ENCODE results near the gene AMER2. TPM values are rescaled to one million over a fixed set of nuclear protein-coding genes. Genes with fewer than 3 reads are reported as not detected.

The AMER2 gene
- polyA plus RNA-seq, 3 donors, result not detected

- Mint-ChIP-seq H3K4me3 (no peak overlapping the region), H3K27me3 (ENCODE audit: low read depth in 3 of 3) (peaks cover 44 to 66% (median 51%) of the 10 kb centered on the region in 3 donors), H3K4me1 (peaks cover under 1% of the 10 kb centered on the region), H3K36me3 (no peaks in the 10 kb centered on the region), H3K9me3 (peaks cover 2 to 19% (median 15%) of the 10 kb centered on the region in 7 donors), H3K27ac (no peak overlapping the region)
- no peaks in the 10 kb centered on the region for H3K36me3 ChIP-seq (replicated peaks in 1 of 2; ENCODE audit: control insufficient read depth in 1 of 2, insufficient read depth in 2 of 2, low read length in 2 of 2)
- no peaks in the 10 kb centered on the region for H3K4me1 ChIP-seq (ENCODE audit: control insufficient read depth in 1 of 2, insufficient read depth in 2 of 2, low read length in 2 of 2)
- 33% methylated on average over 1 of the region's 1 CpG for WGBS (ENCODE audit: insufficient coverage)
- intact Hi-C loops (cut with micrococcal nuclease), result no loop called here
- H3K4me2 ChIP-seq (replicated peaks; ENCODE audit: extremely low read depth, low read length, poor library complexity, severe bottlenecking), result no peak overlapping the region
- H4K20me1 ChIP-seq (ENCODE audit: insufficient read depth, low read length), result no peaks in the 10 kb centered on the region
- H3K79me2 ChIP-seq (ENCODE audit: insufficient read depth, low read length), result no peaks in the 10 kb centered on the region
- no peak overlapping the region for H3K4me3 ChIP-seq (replicated peaks in 1 of 3; ENCODE audit: low read depth in 2 of 3, low read length in 3 of 3)
- H3K27ac ChIP-seq (ENCODE audit: low read depth in 1 of 2, low read length in 2 of 2), result no peak overlapping the region
- no peak for DNase-seq
- H3K27me3 ChIP-seq (ENCODE audit: control insufficient read depth in 2 of 2, insufficient read depth in 2 of 2, low read length in 2 of 2), result peaks cover 48 to 51% of the 10 kb centered on the region in 2 donors
- peaks cover 0 to 19% of the 10 kb centered on the region in 2 donors for H3K9me3 ChIP-seq (replicated peaks in 1 of 2; ENCODE audit: control insufficient read depth in 1 of 2, insufficient read depth in 1 of 2, low read length in 2 of 2)
- no peak overlapping the region for H2AFZ ChIP-seq (ENCODE audit: insufficient read depth, low read depth, low read length, poor library complexity, severe bottlenecking)
- no peak overlapping the region for H3K9ac ChIP-seq (ENCODE audit: insufficient read depth, low read length, poor library complexity, severe bottlenecking)
- TF ChIP-seq CTCF (IDR thresholded peaks at IDR 0.05), result no peak
These were observed 4.9 kb upstream of the AMER2 start for GRCh38 chr13:25177012-25177411.

GRCh38 chr13:25175431-25175830, 3.3 kb upstream of the AMER2 start:
- Histone ChIP-seq H3K4me1 (ENCODE audit: control insufficient read depth in 1 of 2, insufficient read depth in 2 of 2, low read length in 2 of 2) (peaks cover 0 to 3% of the 10 kb centered on the region in 2 donors), H4K20me1 (ENCODE audit: insufficient read depth, low read length) (no peaks in the 10 kb centered on the region), H3K9me3 (replicated peaks in 1 of 2; ENCODE audit: control insufficient read depth in 1 of 2, insufficient read depth in 1 of 2, low read length in 2 of 2) (peaks cover 0 to 22% of the 10 kb centered on the region in 2 donors), H3K4me2 (replicated peaks; ENCODE audit: extremely low read depth, low read length, poor library complexity, severe bottlenecking) (no peak overlapping the region), H3K27ac (ENCODE audit: low read depth in 1 of 2, low read length in 2 of 2) (no peak overlapping the region), H3K27me3 (ENCODE audit: control insufficient read depth in 2 of 2, insufficient read depth in 2 of 2, low read length in 2 of 2) (peaks cover 51 to 57% of the 10 kb centered on the region in 2 donors), H3K36me3 (replicated peaks in 1 of 2; ENCODE audit: control insufficient read depth in 1 of 2, insufficient read depth in 2 of 2, low read length in 2 of 2) (no peaks in the 10 kb centered on the region), H3K9ac (ENCODE audit: insufficient read depth, low read length, poor library complexity, severe bottlenecking) (no peak overlapping the region), H3K79me2 (ENCODE audit: insufficient read depth, low read length) (no peaks in the 10 kb centered on the region), H3K4me3 (replicated peaks in 1 of 3; ENCODE audit: low read depth in 2 of 3, low read length in 3 of 3) (no peak overlapping the region), H2AFZ (ENCODE audit: insufficient read depth, low read depth, low read length, poor library complexity, severe bottlenecking) (no peak overlapping the region)
- Mint-ChIP-seq H3K36me3 (peaks cover 0 to 6% of the 10 kb centered on the region in 2 donors), H3K4me1 (peaks cover 10% of the 10 kb centered on the region), H3K27ac (no peak overlapping the region), H3K4me3 (no peak overlapping the region), H3K27me3 (ENCODE audit: low read depth in 3 of 3) (peaks cover 44 to 68% (median 58%) of the 10 kb centered on the region in 3 donors), H3K9me3 (peaks cover 2 to 25% (median 19%) of the 10 kb centered on the region in 7 donors)
- no peak for TF ChIP-seq CTCF (IDR thresholded peaks at IDR 0.05)
- DNase-seq, result no peak
- intact Hi-C loops (cut with micrococcal nuclease), result no loop called here
- 97% methylated on average over 3 of the region's 3 CpGs for WGBS (ENCODE audit: insufficient coverage)

Measured in CD14-positive monocyte (primary cell).